Endodermal cell (in vitro differentiated cells): ENCODE data around the gene B4GALNT1. TPM values are rescaled to one million over a fixed set of nuclear protein-coding genes. Genes with fewer than 3 reads are reported as not detected.

Experiments used
- DNase-seq: peaks from one replicate; pipeline ENCODE4 v3.0.0-alpha.2; 2017
- H3K27ac ChIP-seq: 2 replicates; pipeline ENCODE4 v1.5.1; 2013; ENCODE audit warnings: mild to moderate bottlenecking, low read depth, low read length, moderate library complexity
- H3K27me3 ChIP-seq: 2 replicates; pipeline ENCODE4 v1.6.1; 2013; ENCODE audit warnings: mild to moderate bottlenecking, low read length, moderate library complexity; ENCODE audit not compliant: insufficient read depth, control insufficient read depth, poor library complexity, severe bottlenecking
- H3K36me3 ChIP-seq: 2 replicates; pipeline ENCODE4 v1.7.0; 2013; ENCODE audit warnings: mild to moderate bottlenecking, low read length, moderate library complexity; ENCODE audit not compliant: control insufficient read depth, insufficient read depth
- H3K4me1 ChIP-seq: one replicate; pipeline ENCODE4 v1.7.0; 2013; ENCODE audit warnings: low read length; ENCODE audit not compliant: control insufficient read depth, insufficient read depth
- H3K4me3 ChIP-seq: 2 replicates; pipeline ENCODE4 v1.5.1; 2013; ENCODE audit warnings: mild to moderate bottlenecking, low read length, moderate library complexity
- H3K9ac ChIP-seq: 2 replicates; pipeline ENCODE4 v1.6.1; 2013; ENCODE audit warnings: mild to moderate bottlenecking, low read length, moderate library complexity; ENCODE audit not compliant: poor library complexity, severe bottlenecking; ENCODE audit errors: extremely low read depth
- H3K9me3 ChIP-seq: 2 replicates; pipeline ENCODE4 v1.6.1; 2013; ENCODE audit warnings: mild to moderate bottlenecking, low read length, moderate library complexity; ENCODE audit not compliant: control insufficient read depth
- H3K27ac Mint-ChIP-seq: 2 replicates; pipeline ENCODE4 v1.8.0; 2020; ENCODE audit warnings: mixed read lengths
- H3K27me3 Mint-ChIP-seq: 2 replicates; pipeline ENCODE4 v1.8.0; 2021; ENCODE audit warnings: mild to moderate bottlenecking, mixed read lengths; ENCODE audit not compliant: insufficient read depth
- H3K36me3 Mint-ChIP-seq: 2 replicates; pipeline ENCODE4 v1.8.0; 2020; ENCODE audit warnings: low read depth, mixed read lengths
- H3K4me1 Mint-ChIP-seq: 2 replicates; pipeline ENCODE4 v1.8.0; 2020; ENCODE audit warnings: mixed read lengths
- H3K4me3 Mint-ChIP-seq: 2 replicates; pipeline ENCODE4 v1.8.0; 2020; ENCODE audit warnings: mild to moderate bottlenecking, moderate library complexity, mixed read lengths
- H3K9me3 Mint-ChIP-seq: 2 replicates; pipeline ENCODE4 v1.8.0; 2020; ENCODE audit warnings: mild to moderate bottlenecking, mixed read lengths
- WGBS, 2 experiments: methylation state at CpG; one replicate each; pipeline versions ENCODE4 v1.1.5 to v1.1.7; 2013; ENCODE audit warnings: missing lambda C conversion rate in 2 of 2, mixed read lengths in 1 of 2; ENCODE audit not compliant: insufficient coverage in 1 of 2, insufficient read length in 1 of 2; 5-methylcytosine and 5-hydroxymethylcytosine counted together
- total RNA-seq, 2 donors: library from RNA; stranded (reverse); fragmentation: NEBNext Ultra II Directional in 1 of 2; extraction: Animal tissue kit (Norgen Biotek cat#: 25700) in 1 of 2; gene quantifications; 2 replicates in 1 of 2; 3 replicates in 1 of 2; pipeline ENCODE4 v1.2.1, GENCODE V29; 2021
- TF ChIP-seq, protein P1 (sequence below): fragments of 200-600 bp; sonication (generic); conservative IDR thresholded peaks from 2 replicates; pipeline ENCODE4 v1.5.0; 2021; ENCODE audit warnings: antibody characterized with exemption, mild to moderate bottlenecking

Gene B4GALNT1
- total RNA-seq, 2 donors from 2014 or later: 0.49 to 0.66 TPM

- no peak overlapping the region for H3K27ac Mint-ChIP-seq
- H3K27me3 Mint-ChIP-seq: peaks cover 4% of the 10 kb centered on the region
- Histone ChIP-seq H3K27me3 (peaks cover 64% of the 10 kb centered on the region), H3K4me3 (no peak overlapping the region), H3K27ac (no peak overlapping the region), H3K9me3 (no peaks in the 10 kb centered on the region), H3K36me3 (no peaks in the 10 kb centered on the region), H3K4me1 (no peaks in the 10 kb centered on the region), H3K9ac (no peak overlapping the region)
- peaks cover 11% of the 10 kb centered on the region for H3K36me3 Mint-ChIP-seq
- DNase-seq: no peak
- 96% methylated on average over 2 of the region's 2 CpGs; no CpG with 5 or more reads in 1 of the 2 experiments for WGBS, 2 experiments
- no peaks in the 10 kb centered on the region for H3K9me3 Mint-ChIP-seq
- TF ChIP-seq, protein P1, sequence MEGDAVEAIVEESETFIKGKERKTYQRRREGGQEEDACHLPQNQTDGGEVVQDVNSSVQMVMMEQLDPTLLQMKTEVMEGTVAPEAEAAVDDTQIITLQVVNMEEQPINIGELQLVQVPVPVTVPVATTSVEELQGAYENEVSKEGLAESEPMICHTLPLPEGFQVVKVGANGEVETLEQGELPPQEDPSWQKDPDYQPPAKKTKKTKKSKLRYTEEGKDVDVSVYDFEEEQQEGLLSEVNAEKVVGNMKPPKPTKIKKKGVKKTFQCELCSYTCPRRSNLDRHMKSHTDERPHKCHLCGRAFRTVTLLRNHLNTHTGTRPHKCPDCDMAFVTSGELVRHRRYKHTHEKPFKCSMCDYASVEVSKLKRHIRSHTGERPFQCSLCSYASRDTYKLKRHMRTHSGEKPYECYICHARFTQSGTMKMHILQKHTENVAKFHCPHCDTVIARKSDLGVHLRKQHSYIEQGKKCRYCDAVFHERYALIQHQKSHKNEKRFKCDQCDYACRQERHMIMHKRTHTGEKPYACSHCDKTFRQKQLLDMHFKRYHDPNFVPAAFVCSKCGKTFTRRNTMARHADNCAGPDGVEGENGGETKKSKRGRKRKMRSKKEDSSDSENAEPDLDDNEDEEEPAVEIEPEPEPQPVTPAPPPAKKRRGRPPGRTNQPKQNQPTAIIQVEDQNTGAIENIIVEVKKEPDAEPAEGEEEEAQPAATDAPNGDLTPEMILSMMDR: no peak
- no peak overlapping the region for H3K4me3 Mint-ChIP-seq
- peaks cover 8% of the 10 kb centered on the region for H3K4me1 Mint-ChIP-seq
These were observed 49.0 kb downstream of the B4GALNT1 start for GRCh38 chr12:57584050-57584449.

DNA sequence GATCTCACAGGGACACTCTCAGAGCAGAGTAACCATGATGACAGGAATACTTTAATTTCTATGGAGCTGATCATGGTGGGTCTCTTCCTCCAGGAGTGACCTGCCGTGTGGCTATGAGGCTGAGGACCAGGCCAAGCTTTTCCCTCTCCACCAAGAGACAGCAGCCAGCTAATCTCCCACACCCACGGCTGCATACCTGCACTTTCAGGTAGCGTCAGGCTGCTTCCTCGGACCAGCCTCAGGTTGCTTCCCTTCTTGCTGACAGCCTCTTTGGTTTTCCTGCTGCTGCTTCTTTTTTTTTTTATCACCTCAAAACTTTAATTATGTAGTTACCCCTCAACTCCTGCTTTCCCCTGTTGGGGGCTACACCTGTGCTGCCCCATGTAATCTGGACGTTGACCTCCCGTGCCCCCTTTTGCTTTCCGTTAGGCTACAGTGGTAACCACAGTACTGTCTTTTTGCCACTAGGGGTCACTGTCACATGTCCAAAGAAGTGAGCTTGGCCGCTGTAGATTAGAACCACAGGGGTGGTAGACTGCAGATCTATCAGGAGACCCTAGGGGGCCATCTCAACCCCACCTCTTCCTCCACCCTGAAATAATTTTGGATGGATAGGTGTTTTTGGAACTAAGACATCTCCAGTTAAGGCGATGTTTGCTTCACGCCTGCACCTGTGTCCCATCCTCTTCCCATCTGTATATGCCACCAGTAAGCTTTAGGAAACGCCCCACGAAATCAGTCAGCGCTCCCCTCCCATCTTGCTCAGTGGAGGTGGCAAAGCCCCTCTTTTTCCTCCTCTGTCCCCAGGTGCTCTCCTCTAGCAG is 49.8 kb downstream of the B4GALNT1 start:
- peaks cover 55% of the 10 kb centered on the region for H3K27me3 ChIP-seq
- 61 to 80% methylated on average over 11 to 13 of the region's 13 CpGs for WGBS, 2 experiments
- peaks cover 16% of the 10 kb centered on the region for H3K36me3 Mint-ChIP-seq
- H3K4me3 Mint-ChIP-seq: no peak overlapping the region
- DNase-seq: peak; percentile 95
- H3K9me3 ChIP-seq: no peaks in the 10 kb centered on the region
- H3K27ac ChIP-seq: no peak overlapping the region
- H3K4me1 Mint-ChIP-seq: peaks cover 8% of the 10 kb centered on the region
- no peaks in the 10 kb centered on the region for H3K36me3 ChIP-seq
- H3K9ac ChIP-seq: no peak overlapping the region
- TF ChIP-seq, protein P1: peak; percentile 98
- H3K9me3 Mint-ChIP-seq: no peaks in the 10 kb centered on the region
- no peak overlapping the region for H3K27ac Mint-ChIP-seq
- no peaks in the 10 kb centered on the region for H3K4me1 ChIP-seq
- no peak overlapping the region for H3K4me3 ChIP-seq
- H3K27me3 Mint-ChIP-seq: peaks cover 4% of the 10 kb centered on the region

- no peak overlapping the region for H3K4me3 Mint-ChIP-seq
- no peaks in the 10 kb centered on the region for H3K4me1 ChIP-seq
- H3K9me3 Mint-ChIP-seq: no peaks in the 10 kb centered on the region
- peaks cover 19% of the 10 kb centered on the region for H3K36me3 Mint-ChIP-seq
- H3K4me1 Mint-ChIP-seq: peaks cover 8% of the 10 kb centered on the region
- H3K4me3 ChIP-seq: no peak overlapping the region
- H3K27ac Mint-ChIP-seq: no peak overlapping the region
- no peaks in the 10 kb centered on the region for H3K9me3 ChIP-seq
- no peak overlapping the region for H3K27ac ChIP-seq
- 83 to 100% methylated on average over 1 of the region's 1 CpG for WGBS, 2 experiments
- no peaks in the 10 kb centered on the region for H3K36me3 ChIP-seq
- DNase-seq: no peak
- TF ChIP-seq, protein P1: no peak
- no peak overlapping the region for H3K9ac ChIP-seq
- H3K27me3 Mint-ChIP-seq: peaks cover 4% of the 10 kb centered on the region
- peaks cover 47% of the 10 kb centered on the region for H3K27me3 ChIP-seq
These were observed 50.6 kb downstream of the B4GALNT1 start for GRCh38 chr12:57582440-57582839.
